A673 (cell line): ENCODE data around the gene COX6A2. TPM values are rescaled to one million over a fixed set of nuclear protein-coding genes. Genes with fewer than 3 reads are reported as not detected.

Source experiments
- BruUV-seq: library from RNA; stranded (reverse); fragments of 400-500 nt; replicated peaks from 2 replicates; lab custom pipeline; 2021; lab: Mats Ljungman, UMichigan
- CTCF ChIA-PET: fragments of 300-600 bp; sonication (Branson Sonifier 250); formaldehyde crosslinking; loops from one replicate; lab custom pipeline; 2022; ENCODE audit warnings: antibody characterized with exemption; lab: Charles Lee
- POLR2A ChIA-PET: fragments of 300-600 bp; sonication (Branson Sonifier 250); formaldehyde crosslinking; loops from one replicate; lab custom pipeline; 2022; ENCODE audit warnings: antibody characterized with exemption; ENCODE audit not compliant: low non-redundant PET; lab: Charles Lee
- DNase-seq: peaks from one replicate; pipeline ENCODE4 v3.0.0-alpha.2; 2015; ENCODE audit warnings: low spot score
- H3K27ac ChIP-seq: fragments of 200-600 bp; sonication (generic); 2 replicates; pipeline ENCODE4 v1.5.1; 2016; ENCODE audit warnings: mixed run types, low read depth, mild to moderate bottlenecking, mixed read lengths, antibody characterized with exemption, low read length; ENCODE audit not compliant: poor library complexity, severe bottlenecking
- H3K27me3 ChIP-seq: fragments of 200-600 bp; sonication (generic); replicated peaks from 2 replicates; pipeline ENCODE4 v1.6.1; 2017; ENCODE audit warnings: mixed run types, low read depth, mild to moderate bottlenecking, mixed read lengths, antibody characterized with exemption, low read length; ENCODE audit not compliant: insufficient read depth, poor library complexity
- H3K36me3 ChIP-seq: fragments of 200-600 bp; sonication (generic); 2 replicates; pipeline ENCODE4 v1.6.1; 2016; ENCODE audit warnings: mixed run types, mild to moderate bottlenecking, mixed read lengths, antibody characterized with exemption, low read length; ENCODE audit not compliant: insufficient read depth, poor library complexity, severe bottlenecking
- H3K4me1 ChIP-seq: fragments of 200-600 bp; sonication (generic); 2 replicates; pipeline ENCODE4 v1.6.1; 2017; ENCODE audit warnings: mixed run types, mild to moderate bottlenecking, mixed read lengths, antibody characterized with exemption, low read length; ENCODE audit not compliant: insufficient read depth, poor library complexity, severe bottlenecking
- H3K4me3 ChIP-seq: fragments of 200-600 bp; sonication (generic); 2 replicates; pipeline ENCODE4 v1.5.1; 2016; ENCODE audit warnings: low read depth, mixed run types, mild to moderate bottlenecking, mixed read lengths, low read length; ENCODE audit not compliant: poor library complexity, severe bottlenecking
- H3K9me3 ChIP-seq: fragments of 200-600 bp; sonication (generic); 2 replicates; pipeline ENCODE4 v1.6.1; 2016; ENCODE audit warnings: mixed run types, low read depth, mild to moderate bottlenecking, mixed read lengths, antibody characterized with exemption, low read length; ENCODE audit not compliant: poor library complexity, severe bottlenecking
- EZH2 ChIP-seq: fragments of 200-600 bp; sonication (generic); IDR thresholded peaks from 2 replicates; pipeline ENCODE4 v1.6.1; 2017; ENCODE audit warnings: borderline replicate concordance, low read depth, mild to moderate bottlenecking, mixed read lengths, antibody characterized with exemption, low read length; ENCODE audit not compliant: poor library complexity, severe bottlenecking
- intact Hi-C: fragments of 100-400 bp; cut with micrococcal nuclease; formaldehyde crosslinking; loops from one replicate; pipeline ENCODE4 v1.10.0; 2022; ENCODE audit not compliant: unreplicated experiment
- total RNA-seq: library from RNA; stranded (reverse); gene quantifications from 2 replicates; pipeline ENCODE4 v1.2.3, GENCODE V29; 2021
- TF ChIP-seq, protein P1 (sequence below): fragments of 300-800, 200-600 bp; sonication (generic); conservative IDR thresholded peaks from 2 replicates; pipeline ENCODE4 v1.5.1; 2017; ENCODE audit warnings: low read depth, mild to moderate bottlenecking, antibody characterized with exemption, low read length, moderate library complexity, mixed read lengths

The COX6A2 gene
- total RNA-seq, 1 experiment from 2014 or later: not detected

DNA sequence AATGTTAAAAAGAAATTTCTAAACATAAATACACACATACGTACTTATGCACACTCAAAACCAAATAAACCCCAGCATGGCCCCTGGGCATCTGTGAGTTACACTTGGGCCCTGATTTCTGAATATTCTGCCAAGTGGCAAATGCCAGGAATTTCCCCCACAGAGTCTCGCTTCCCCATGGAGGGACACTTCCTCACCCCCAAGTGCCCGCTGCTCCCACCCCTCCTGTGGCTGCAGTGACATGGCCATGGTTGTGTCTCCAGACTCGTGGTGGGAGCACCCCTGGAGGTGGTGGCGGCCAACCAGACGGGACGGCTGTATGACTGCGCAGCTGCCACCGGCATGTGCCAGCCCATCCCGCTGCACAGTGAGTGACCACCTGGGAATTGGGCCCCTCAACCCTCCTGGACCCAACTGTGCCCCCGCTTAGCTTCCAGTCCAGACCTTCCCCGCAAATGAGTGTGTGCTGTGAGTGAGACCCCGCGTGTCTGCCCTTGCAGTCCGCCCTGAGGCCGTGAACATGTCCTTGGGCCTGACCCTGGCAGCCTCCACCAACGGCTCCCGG lies 31.0 kb downstream of the COX6A2 start:
- ChIA-PET POLR2A (no interaction called here), CTCF (no interaction called here)
- no peaks in the 10 kb centered on the region for H3K36me3 ChIP-seq
- TF ChIP-seq, protein P1, sequence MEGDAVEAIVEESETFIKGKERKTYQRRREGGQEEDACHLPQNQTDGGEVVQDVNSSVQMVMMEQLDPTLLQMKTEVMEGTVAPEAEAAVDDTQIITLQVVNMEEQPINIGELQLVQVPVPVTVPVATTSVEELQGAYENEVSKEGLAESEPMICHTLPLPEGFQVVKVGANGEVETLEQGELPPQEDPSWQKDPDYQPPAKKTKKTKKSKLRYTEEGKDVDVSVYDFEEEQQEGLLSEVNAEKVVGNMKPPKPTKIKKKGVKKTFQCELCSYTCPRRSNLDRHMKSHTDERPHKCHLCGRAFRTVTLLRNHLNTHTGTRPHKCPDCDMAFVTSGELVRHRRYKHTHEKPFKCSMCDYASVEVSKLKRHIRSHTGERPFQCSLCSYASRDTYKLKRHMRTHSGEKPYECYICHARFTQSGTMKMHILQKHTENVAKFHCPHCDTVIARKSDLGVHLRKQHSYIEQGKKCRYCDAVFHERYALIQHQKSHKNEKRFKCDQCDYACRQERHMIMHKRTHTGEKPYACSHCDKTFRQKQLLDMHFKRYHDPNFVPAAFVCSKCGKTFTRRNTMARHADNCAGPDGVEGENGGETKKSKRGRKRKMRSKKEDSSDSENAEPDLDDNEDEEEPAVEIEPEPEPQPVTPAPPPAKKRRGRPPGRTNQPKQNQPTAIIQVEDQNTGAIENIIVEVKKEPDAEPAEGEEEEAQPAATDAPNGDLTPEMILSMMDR: no peak
- TF ChIP-seq EZH2: no peak
- H3K27me3 ChIP-seq: no peaks in the 10 kb centered on the region
- intact Hi-C loops: no loop called here
- H3K4me1 ChIP-seq: no peaks in the 10 kb centered on the region
- DNase-seq: no peak
- no peak overlapping the region for H3K4me3 ChIP-seq
- H3K27ac ChIP-seq: no peak overlapping the region
- H3K9me3 ChIP-seq: no peaks in the 10 kb centered on the region
- BruUV-seq: no TSS peak

DNA sequence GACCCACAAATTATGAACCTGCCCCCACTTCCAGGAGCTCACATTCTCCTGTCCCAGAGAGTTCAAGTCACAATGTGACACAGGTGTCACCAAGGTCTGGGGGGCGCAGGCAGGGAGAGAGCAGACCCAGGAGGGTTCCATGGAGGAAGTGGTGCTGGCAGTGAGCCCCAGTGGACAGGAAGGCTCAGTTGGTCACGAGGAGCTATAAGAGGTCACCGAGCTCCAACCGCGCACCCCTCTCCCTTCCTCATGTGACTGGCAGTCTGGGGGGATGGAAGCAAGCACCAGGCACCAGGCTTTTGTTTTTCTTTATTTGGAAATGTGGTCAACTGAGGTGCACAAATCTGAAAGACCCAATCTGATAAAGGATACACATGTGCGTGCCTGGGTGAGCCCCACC lies 32.5 kb downstream of the COX6A2 start:
- no peaks in the 10 kb centered on the region for H3K4me1 ChIP-seq
- ChIA-PET CTCF (no interaction called here), POLR2A (no interaction called here)
- H3K27me3 ChIP-seq: no peaks in the 10 kb centered on the region
- no peak for DNase-seq
- TF ChIP-seq, protein P1: no peak
- no peak for TF ChIP-seq EZH2
- H3K9me3 ChIP-seq: no peaks in the 10 kb centered on the region
- no peak overlapping the region for H3K4me3 ChIP-seq
- intact Hi-C loops: no loop called here
- no peaks in the 10 kb centered on the region for H3K36me3 ChIP-seq
- BruUV-seq: no TSS peak
- no peak overlapping the region for H3K27ac ChIP-seq

DNA sequence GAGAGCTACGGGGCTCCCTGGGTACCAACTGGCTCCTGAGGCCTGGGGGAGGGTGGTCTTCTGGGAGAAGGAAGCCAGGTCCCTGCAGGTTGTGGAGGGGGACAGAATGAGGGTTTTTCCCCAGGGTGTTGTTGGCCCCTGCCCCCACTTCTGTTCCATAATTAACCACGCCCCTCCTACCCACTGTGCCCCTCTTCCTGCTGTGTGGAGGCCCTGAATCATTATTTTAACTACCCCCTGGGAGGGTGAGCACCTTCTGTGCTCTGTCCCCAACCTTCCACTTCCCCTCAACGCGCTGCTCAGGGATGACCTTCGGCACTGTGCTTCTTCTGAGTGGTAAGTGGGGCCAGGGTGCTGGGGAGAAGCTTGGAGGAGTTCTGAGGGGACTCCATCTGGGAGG lies 35.1 kb downstream of the COX6A2 start, which contains the start of gene ITGAD:
ITGAD (plus strand) TSS at position 280 of the 400 bp plus-strand sequence; CDS start at position 306, 26 bp downstream.
- CTCF ChIA-PET: no interaction called here
- Histone ChIP-seq H3K4me3 (no peak within 1 kb of the TSS), H3K36me3 (no peaks in the 10 kb centered on the region), H3K4me1 (no peaks in the 10 kb centered on the region), H3K27ac (no peak within 1 kb of the TSS), H3K27me3 (no peaks in the 10 kb centered on the region), H3K9me3 (no peaks in the 10 kb centered on the region)
- no TSS peak for BruUV-seq
- DNase-seq: no peak
- intact Hi-C loops: no loop called here
- POLR2A ChIA-PET: no interaction called here
- TF ChIP-seq, protein P1: no peak
- no peak for TF ChIP-seq EZH2
